Ovary (tissue), 10 donors: ENCODE results near the gene CMTM3. TPM values are rescaled to one million over a fixed set of nuclear protein-coding genes. Genes with fewer than 3 reads are reported as not detected.

ENCODE experiments used
- DNase-seq, 5 donors: peaks; one replicate each; pipeline ENCODE4 v3.0.0-alpha.2; 2019 to 2020
- H3K27ac ChIP-seq, 2 donors: fragments of 200-600 bp; one replicate each; pipeline versions ENCODE4 v1.5.1 to v1.8.0; 2019 to 2022
- H3K27me3 ChIP-seq: fragments of 200-600 bp; one replicate; pipeline ENCODE4 v1.8.0; 2022
- H3K36me3 ChIP-seq: fragments of 200-600 bp; sonication (generic); one replicate; pipeline ENCODE4 v1.5.1; 2019
- H3K4me1 ChIP-seq: one replicate; pipeline ENCODE4 v1.8.1; 2013; ENCODE audit warnings: mild to moderate bottlenecking, moderate library complexity; ENCODE audit not compliant: insufficient read depth
- H3K4me3 ChIP-seq: fragments of 200-600 bp; sonication (generic); one replicate; pipeline ENCODE4 v1.5.1; 2017
- H3K9me3 ChIP-seq, 2 donors: fragments of 200-600 bp in 1 of 2; sonication (generic) in 1 of 2; one replicate each; pipeline versions ENCODE4 v1.5.1 to v1.8.1; 2013 to 2019; ENCODE audit warnings: mild to moderate bottlenecking in 1 of 2, moderate library complexity in 1 of 2
- EP300 ChIP-seq: sonication (generic); formaldehyde crosslinking; IDR thresholded peaks from one replicate; pipeline ENCODE4 v1.6.1; 2017; ENCODE audit warnings: antibody characterized with exemption
- POLR2A ChIP-seq: fragments of 450-650 bp; IDR thresholded peaks from one replicate; pipeline ENCODE4 v1.6.1; 2017; ENCODE audit warnings: antibody characterized with exemption, mild to moderate bottlenecking, moderate library complexity
- WGBS, 3 donors: extraction: QIAGEN DNeasy Blood & Tissue Kit in 1 of 3; methylation state at CpG; one replicate each; pipeline versions ENCODE4 v1.1.5 to v1.1.7; 2013 to 2017; 5-methylcytosine and 5-hydroxymethylcytosine counted together
- intact Hi-C, 4 donors: fragments of 100-400 bp; cut with DNase I; formaldehyde crosslinking; loops; one replicate each; pipeline versions ENCODE4 v1.11.0 to v1.15.1; 2022 to 2023
- long read RNA-seq, 3 donors: library from polyadenylated mRNA in 2 of 3; unstranded in 2 of 3; transcript quantifications; one replicate each; pipeline ENCODE4 v2.0.0 and lab custom pipeline, GENCODE V29; 2021 to 2026
- polyA plus RNA-seq, 2 donors: library from polyadenylated mRNA; stranded (reverse); fragments of 200-250 nt in 1 of 2; fragments of 350-450 nt in 1 of 2; fragmentation: Illumina TruSeq in 1 of 2; extraction: RNeasy Lipid Tissue Mini Kit (QIAGEN cat#74804) in 1 of 2; gene quantifications; one replicate each; pipeline ENCODE4 v1.2.3, GENCODE V29; 2013 to 2014
- total RNA-seq, 7 donors: library from RNA; depleted of rRNA in 2 of 7; stranded (reverse); fragments of >200 nt in 2 of 7; fragmentation: NEBNext Ultra II Directional in 3 of 7; extraction: Animal tissue kit (Norgen Biotek cat#: 25700) in 3 of 7; gene quantifications; one replicate each; pipeline versions ENCODE4 v1.1.0 to v1.2.4, GENCODE V29; 2016 to 2023
- TF ChIP-seq, protein P1 (sequence below), 3 donors: fragments of 450-650 bp in 2 of 3; fragments of 200-600 bp in 1 of 3; IDR thresholded peaks; one replicate each; pipeline versions ENCODE4 v1.5.1 to v1.8.0; 2016 to 2022; ENCODE audit warnings: antibody characterized with exemption in 3 of 3, mild to moderate bottlenecking in 1 of 3
- donor health status: DM: no; HTN: no; CAD: no; lungs with moderate emphysema.
- donor health status: DM: no; HTN: no; CAD: no.
- donor health status: Bipolar disorder and iron deficiency.
- donor health status: DM: yes; HTN: yes; CAD: no.
- donor health status: DM: no; HTN: no; CAD: no.
- donor health status: DM: yes; HTN: yes; CAD: no.

The CMTM3 gene
- total RNA-seq (10 to 100 TPM; 22.9 to 60.5 (median 43.2) TPM), polyA plus RNA-seq (10 to 100 TPM; 36.7 to 43.5 TPM)
- long read RNA-seq, donor 1, transcript CMTM3-214 (5 exons, 1,934 nt), result major isoform, 13 of 31 reads
- long read RNA-seq, donor 1, partial matches to known transcripts, result 5 of 31 reads
- long read RNA-seq, donor 1, other reads (novel, unspliced or antisense), result 9 of 31 reads
- long read RNA-seq, donor 2, transcript CMTM3-214 (5 exons, 1,934 nt), result major isoform, 16 of 25 reads
- long read RNA-seq, donor 2, partial matches to known transcripts, result 9 of 25 reads
- long read RNA-seq, donor 2, other reads (novel, unspliced or antisense), result 0 of 25 reads
- long read RNA-seq, donor 3, transcript CMTM3-205 (6 exons, 714 nt), result minor isoform, 5 of 182 reads
- long read RNA-seq, donor 3, transcript CMTM3-214 (5 exons, 1,934 nt), result major isoform, 133 of 182 reads
- long read RNA-seq, donor 3, transcript CMTM3-201 (6 exons, 2,159 nt), result minor isoform, 6 of 182 reads
- long read RNA-seq, donor 3, transcript CMTM3-202 (6 exons, 2,330 nt), result minor isoform, 5 of 182 reads
- long read RNA-seq, donor 3, partial matches to known transcripts, result 4 of 182 reads
- long read RNA-seq, donor 3, other reads (novel, unspliced or antisense), result 22 of 182 reads

GRCh38 chr16:66604376-66605176 lies at the start of gene CMTM3:
Gene CMTM3, plus strand, starts transcription at chr16:66604704. Its CDS starts 102 bp downstream, at chr16:66604806.
- Histone ChIP-seq H3K27ac (peak within 1 kb of the TSS; percentile 78 to 95), H3K4me3 (peak within 1 kb of the TSS; percentile 90), H3K27me3 (no peaks in the 10 kb centered on the region), H3K4me1 (peaks cover 6% of the 10 kb centered on the region), H3K36me3 (no peaks in the 10 kb centered on the region), H3K9me3 (no peaks in the 10 kb centered on the region)
- intact Hi-C loops, result loop anchor here in 3 of 4 donors (2.0 to 10.0 kb wide), 7 partner anchors 50 to 260 kb away; partner anchors contain the start of genes CKLF (in 1 of the 3) and TK2 (in 1 of the 3)
- DNase-seq, result peak; percentile 66 to 87 (median 76)
- TF ChIP-seq POLR2A (no peak), EP300 (no peak)
- TF ChIP-seq, protein P1, sequence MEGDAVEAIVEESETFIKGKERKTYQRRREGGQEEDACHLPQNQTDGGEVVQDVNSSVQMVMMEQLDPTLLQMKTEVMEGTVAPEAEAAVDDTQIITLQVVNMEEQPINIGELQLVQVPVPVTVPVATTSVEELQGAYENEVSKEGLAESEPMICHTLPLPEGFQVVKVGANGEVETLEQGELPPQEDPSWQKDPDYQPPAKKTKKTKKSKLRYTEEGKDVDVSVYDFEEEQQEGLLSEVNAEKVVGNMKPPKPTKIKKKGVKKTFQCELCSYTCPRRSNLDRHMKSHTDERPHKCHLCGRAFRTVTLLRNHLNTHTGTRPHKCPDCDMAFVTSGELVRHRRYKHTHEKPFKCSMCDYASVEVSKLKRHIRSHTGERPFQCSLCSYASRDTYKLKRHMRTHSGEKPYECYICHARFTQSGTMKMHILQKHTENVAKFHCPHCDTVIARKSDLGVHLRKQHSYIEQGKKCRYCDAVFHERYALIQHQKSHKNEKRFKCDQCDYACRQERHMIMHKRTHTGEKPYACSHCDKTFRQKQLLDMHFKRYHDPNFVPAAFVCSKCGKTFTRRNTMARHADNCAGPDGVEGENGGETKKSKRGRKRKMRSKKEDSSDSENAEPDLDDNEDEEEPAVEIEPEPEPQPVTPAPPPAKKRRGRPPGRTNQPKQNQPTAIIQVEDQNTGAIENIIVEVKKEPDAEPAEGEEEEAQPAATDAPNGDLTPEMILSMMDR (IDR thresholded peaks at IDR 0.05), result peak; percentile 23 to 82 (median 80)
- 0 to 1% (median 0%) methylated on average over 43 to 92 of the region's 96 CpGs for WGBS, 3 donors

DNA sequence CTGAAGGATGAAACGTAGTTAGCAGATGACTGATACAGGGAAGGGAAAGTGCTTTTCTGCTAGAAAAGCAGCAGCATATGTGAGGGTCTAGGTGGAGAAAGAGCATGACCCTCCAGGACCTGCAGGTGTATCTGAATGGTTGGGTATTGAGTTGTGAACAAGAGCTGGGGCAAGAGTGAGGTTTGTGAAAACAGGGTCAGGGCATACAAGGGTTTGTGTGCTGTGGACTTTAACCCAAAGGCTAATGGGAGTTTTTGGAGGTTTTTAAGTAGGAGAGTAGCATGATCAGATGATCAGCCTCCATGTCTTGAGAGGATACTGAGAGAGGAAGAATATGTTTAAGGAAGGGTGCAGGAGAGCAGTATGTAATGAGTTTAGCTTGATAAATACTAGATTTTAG lies 44.4 kb upstream of the CMTM3 start:
- H3K27me3 ChIP-seq, result no peaks in the 10 kb centered on the region
- H3K9me3 ChIP-seq, result no peaks in the 10 kb centered on the region
- WGBS, 3 donors, result 82 to 92% (median 89%) methylated on average over 1 of the region's 1 CpG
- H3K4me3 ChIP-seq, result no peak overlapping the region
- DNase-seq, result no peak
- TF ChIP-seq, protein P1 (IDR thresholded peaks at IDR 0.05), result no peak
- TF ChIP-seq POLR2A, result no peak
- no peak for TF ChIP-seq EP300
- intact Hi-C loops, result loop anchor here in 1 of 4 donors (5.0 kb wide), 1 partner anchor 1788 kb away; no protein-coding TSS in a partner anchor
- H3K27ac ChIP-seq, result no peak overlapping the region
- H3K4me1 ChIP-seq, result no peaks in the 10 kb centered on the region
- no peaks in the 10 kb centered on the region for H3K36me3 ChIP-seq

DNA sequence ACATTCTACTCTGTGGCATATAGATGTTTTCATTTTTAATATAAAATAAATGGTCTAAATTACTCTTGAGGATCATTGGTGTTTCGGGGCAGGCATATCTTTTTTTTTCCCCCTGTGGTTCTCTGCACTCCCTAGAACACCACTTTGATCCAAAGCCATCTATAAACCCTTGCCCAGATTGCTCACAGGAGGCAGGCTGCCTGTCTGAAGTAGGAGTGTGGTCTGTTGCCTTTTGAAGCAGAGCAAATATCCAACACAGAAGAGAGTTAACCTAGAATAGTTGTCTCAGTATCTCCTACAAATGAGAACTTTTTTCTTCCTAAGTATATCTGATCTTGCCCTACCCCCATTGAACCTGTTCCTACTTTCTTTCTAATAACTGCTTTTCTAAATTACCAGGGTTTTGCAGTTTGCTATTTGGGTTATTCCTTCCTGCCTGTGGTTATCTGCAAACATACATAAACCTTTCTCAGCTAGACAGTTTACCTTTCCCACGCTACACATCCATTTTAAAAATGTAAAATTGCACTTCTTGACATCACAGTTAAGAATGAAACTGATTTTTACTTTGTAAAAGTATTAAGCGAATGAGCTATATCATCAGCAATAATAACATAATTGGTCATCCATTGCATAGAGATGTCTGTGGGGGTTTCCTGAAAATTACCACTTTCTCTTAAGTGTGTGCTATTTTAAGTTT lies 43.0 kb upstream of the CMTM3 start:
- Histone ChIP-seq H3K4me1 (no peaks in the 10 kb centered on the region), H3K4me3 (no peak overlapping the region), H3K9me3 (no peaks in the 10 kb centered on the region), H3K27me3 (no peaks in the 10 kb centered on the region), H3K27ac (no peak overlapping the region), H3K36me3 (no peaks in the 10 kb centered on the region)
- 94 to 97% (median 94%) methylated on average over 3 of the region's 3 CpGs for WGBS, 3 donors
- no peak for DNase-seq
- TF ChIP-seq, protein P1 (IDR thresholded peaks at IDR 0.05), result no peak
- TF ChIP-seq EP300 (no peak), POLR2A (no peak)
- intact Hi-C loops, result loop anchor here in 1 of 4 donors (5.0 kb wide), 1 partner anchor 1789 kb away; no protein-coding TSS in a partner anchor
